NCI-H2107 (cell line): ENCODE data around the gene CHIA.
"Not testable (repeated sequence)": the region's sequence is repeated elsewhere in the genome, so short reads cannot be mapped to it uniquely, and the experiment has no call there.

Experiments
- DNase-seq: peaks from one replicate; lab custom pipeline; 2025; lab: John Stamatoyannopoulos, UW

Gene CHIA

GRCh38 chr1:111285879-111286278, 4.8 kb upstream of the CHIA start:
- DNase-seq, result no peak

- DNase-seq, result no peak
Measured at GRCh38 chr1:111286912-111287311, 3.7 kb upstream of the CHIA start.

GRCh38 chr1:111289371-111289770, 1.3 kb upstream of the CHIA start:
- no peak for DNase-seq

- no peak for DNase-seq
Measured at GRCh38 chr1:111290104-111290503, 547 bp upstream of the CHIA start.

GRCh38 chr1:111294390-111294789, 3.7 kb downstream of the CHIA start:
- no peak for DNase-seq

- no peak for DNase-seq
Measured at GRCh38 chr1:111302374-111302773, 11.7 kb downstream of the CHIA start.

GRCh38 chr1:111309690-111310089, 19.0 kb downstream of the CHIA start:
- DNase-seq, result no peak

GRCh38 chr1:111318523-111318922, 27.9 kb downstream of the CHIA start:
- DNase-seq, result no peak

GRCh38 chr1:111320066-111320879, 29.6 kb downstream of the CHIA start:
- no peak for DNase-seq

- no peak for DNase-seq
Measured at GRCh38 chr1:111323231-111323630, 32.6 kb downstream of the CHIA start.

- DNase-seq, result no peak
Measured at GRCh38 chr1:111332190-111332589, 41.5 kb downstream of the CHIA start.

- no peak for DNase-seq
Measured at GRCh38 chr1:111334169-111334568, 43.5 kb downstream of the CHIA start.

- not testable (repeated sequence) for DNase-seq
Measured at GRCh38 chr1:111335214-111335877, 44.7 kb downstream of the CHIA start.

- not testable (repeated sequence) for DNase-seq
Measured at GRCh38 chr1:111338849-111339248, 48.2 kb downstream of the CHIA start.

- peak; percentile 87 for DNase-seq
Measured at GRCh38 chr1:111346089-111346885, 55.6 kb downstream of the CHIA start.

- no peak for DNase-seq
Measured at GRCh38 chr1:111347026-111347425, 56.4 kb downstream of the CHIA start.

- no peak for DNase-seq
Measured at GRCh38 chr1:111351700-111352099, 61.0 kb downstream of the CHIA start.

GRCh38 chr1:111354584-111354983, 63.9 kb downstream of the CHIA start:
- DNase-seq, result no peak

- no peak for DNase-seq
Measured at GRCh38 chr1:111358964-111359363, 68.3 kb downstream of the CHIA start.

GRCh38 chr1:111359376-111359775, 68.7 kb downstream of the CHIA start:
- DNase-seq, result no peak

- DNase-seq, result not testable (repeated sequence)
Measured at GRCh38 chr1:111360257-111360656, 69.6 kb downstream of the CHIA start.

GRCh38 chr1:111361761-111362160, 71.1 kb downstream of the CHIA start:
- no peak for DNase-seq

GRCh38 chr1:111364690-111365089, 74.0 kb downstream of the CHIA start:
- DNase-seq, result no peak
